Omental fat pad (tissue), 4 donors: Measurements from ENCODE around the gene C20orf141. TPM values are rescaled to one million over a fixed set of nuclear protein-coding genes. Genes with fewer than 3 reads are reported as not detected.

ENCODE experiments used
- ATAC-seq: fragments of 150-250 bp; one replicate; pipeline ENCODE4 v1.9.1; 2016; ENCODE audit warnings: mild to moderate bottlenecking, moderate library complexity; ENCODE audit not compliant: low FRiP score
- DNase-seq: peaks from one replicate; pipeline ENCODE4 v3.0.0-alpha.2; 2019; ENCODE audit warnings: low spot score
- total RNA-seq, 4 donors: library from RNA; depleted of rRNA; stranded (reverse); fragments of >200 nt; gene quantifications; one replicate each; pipeline ENCODE4 v1.1.0, GENCODE V29; 2016
- TF ChIP-seq, protein P1 (sequence below), 3 donors: fragments of 450-650 bp; IDR thresholded peaks; one replicate each; pipeline ENCODE4 v1.5.1; 2016 to 2017; ENCODE audit warnings: antibody characterized with exemption in 3 of 3, mild to moderate bottlenecking in 3 of 3, moderate library complexity in 2 of 3

The C20orf141 gene
- total RNA-seq, 4 donors from 2014 or later, result 1.2 to 1.4 TPM; not detected in 2

DNA sequence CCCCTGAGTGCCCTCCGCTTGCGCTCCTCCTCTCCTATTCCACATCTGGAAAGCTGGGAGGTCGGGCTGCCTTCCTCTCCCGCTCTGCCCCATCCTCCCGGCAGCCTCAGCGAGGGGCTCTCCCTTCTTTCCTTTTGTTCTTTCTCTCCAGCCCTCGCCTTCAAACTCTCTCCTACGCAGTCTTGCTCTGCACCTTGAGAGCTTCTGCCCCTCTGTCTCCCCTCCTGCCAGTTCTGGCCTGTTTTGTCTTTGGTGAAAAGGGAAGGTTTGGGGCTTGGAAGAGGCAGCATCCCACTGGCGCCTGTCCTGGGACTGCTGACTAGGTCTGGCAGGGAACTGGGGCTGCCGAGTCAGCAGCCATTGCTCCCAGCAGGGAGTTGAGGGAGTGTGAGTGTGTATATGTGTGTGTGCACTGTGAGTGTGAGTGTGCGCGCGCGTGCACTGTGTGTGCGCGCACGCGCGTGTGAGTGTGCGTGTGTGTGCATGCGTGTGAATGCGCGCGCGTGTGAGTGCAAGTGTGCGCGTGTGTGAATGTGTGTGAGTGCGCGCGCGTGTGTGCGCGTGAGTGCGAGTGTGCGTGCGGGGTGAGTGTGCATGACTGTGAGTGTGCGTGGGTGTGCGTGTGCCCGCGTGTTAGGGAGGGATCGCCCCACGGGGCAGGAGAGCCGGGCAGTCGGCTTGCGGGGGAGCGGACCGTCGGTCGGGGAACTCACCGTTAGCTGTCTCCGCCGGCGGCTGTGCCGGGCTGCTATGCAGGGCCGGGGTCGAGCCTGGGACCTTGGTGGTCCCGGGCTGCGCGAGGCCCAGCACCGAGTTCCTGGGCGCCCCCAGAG lies 14.9 kb upstream of the C20orf141 start:
- TF ChIP-seq, protein P1, sequence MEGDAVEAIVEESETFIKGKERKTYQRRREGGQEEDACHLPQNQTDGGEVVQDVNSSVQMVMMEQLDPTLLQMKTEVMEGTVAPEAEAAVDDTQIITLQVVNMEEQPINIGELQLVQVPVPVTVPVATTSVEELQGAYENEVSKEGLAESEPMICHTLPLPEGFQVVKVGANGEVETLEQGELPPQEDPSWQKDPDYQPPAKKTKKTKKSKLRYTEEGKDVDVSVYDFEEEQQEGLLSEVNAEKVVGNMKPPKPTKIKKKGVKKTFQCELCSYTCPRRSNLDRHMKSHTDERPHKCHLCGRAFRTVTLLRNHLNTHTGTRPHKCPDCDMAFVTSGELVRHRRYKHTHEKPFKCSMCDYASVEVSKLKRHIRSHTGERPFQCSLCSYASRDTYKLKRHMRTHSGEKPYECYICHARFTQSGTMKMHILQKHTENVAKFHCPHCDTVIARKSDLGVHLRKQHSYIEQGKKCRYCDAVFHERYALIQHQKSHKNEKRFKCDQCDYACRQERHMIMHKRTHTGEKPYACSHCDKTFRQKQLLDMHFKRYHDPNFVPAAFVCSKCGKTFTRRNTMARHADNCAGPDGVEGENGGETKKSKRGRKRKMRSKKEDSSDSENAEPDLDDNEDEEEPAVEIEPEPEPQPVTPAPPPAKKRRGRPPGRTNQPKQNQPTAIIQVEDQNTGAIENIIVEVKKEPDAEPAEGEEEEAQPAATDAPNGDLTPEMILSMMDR (IDR thresholded peaks at IDR 0.05), result no peak
- no peak for DNase-seq
- peak; percentile 57 for ATAC-seq

DNA sequence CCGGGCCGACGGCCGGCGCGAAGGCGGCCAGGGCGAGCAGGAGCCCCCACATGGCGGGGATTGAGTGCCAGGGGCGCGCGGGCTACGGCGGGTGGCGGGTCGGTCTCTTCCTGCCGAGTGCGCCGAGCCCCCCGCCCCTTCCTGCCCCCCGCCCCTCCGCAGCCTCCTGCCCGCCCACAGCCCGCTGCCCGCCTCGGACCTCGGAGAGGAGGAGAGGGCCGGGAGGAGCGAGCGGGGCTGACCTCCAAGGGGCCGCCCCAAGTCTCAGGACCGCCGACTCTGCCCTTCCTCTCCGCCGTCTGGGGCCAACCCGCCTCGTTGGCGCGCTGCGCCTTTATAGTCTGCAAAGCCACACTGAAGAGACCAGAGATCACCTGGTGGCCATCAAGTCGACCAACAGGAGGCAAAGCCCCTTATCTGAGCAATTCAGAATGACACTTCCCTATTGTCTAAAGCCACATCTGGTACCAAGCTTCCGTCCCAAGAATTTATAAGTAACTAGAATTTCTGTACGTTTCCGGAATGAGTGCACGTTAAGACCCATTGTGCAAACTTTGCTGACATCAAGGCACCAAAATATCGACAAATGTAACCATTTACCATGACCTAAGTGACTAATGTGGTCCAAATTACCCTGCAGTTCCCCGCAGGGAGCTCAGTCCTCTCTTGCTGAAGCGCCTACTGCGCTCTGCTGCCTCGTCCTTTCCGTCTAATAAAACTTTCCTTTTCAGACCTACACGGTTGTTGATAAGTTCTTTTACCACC lies 14.1 kb upstream of the C20orf141 start, which contains the start of gene CPXM1:
Gene CPXM1, minus strand, starts transcription at position 107 of the 765 bp plus-strand sequence. Its CDS starts 55 bp downstream, at position 52.
- TF ChIP-seq, protein P1 (IDR thresholded peaks at IDR 0.05), result no peak
- ATAC-seq (peak; percentile 53), DNase-seq (no peak)

DNA sequence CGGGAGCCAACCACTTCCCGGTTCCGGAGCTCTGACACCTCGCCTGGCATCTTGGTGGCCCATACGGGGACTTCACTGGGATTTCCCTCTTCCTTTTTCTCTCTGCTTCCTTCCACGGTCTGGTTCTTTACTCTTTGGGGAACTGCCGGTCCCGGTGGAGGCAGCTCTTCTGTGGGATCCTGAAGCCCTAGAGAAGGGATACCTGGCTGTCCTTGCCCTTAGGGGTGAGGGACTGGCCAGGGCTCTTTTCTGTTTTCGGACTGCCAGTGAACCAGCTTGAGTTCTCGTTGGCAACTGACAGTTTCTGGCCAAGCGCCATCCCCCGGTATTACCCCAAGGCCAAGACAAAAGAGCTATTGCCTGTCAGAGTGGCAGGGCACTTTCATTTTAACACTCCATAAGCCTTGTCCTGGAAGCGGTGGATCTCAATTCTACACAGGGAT lies 13.5 kb upstream of the C20orf141 start:
- DNase-seq (no peak), ATAC-seq (no peak)
- TF ChIP-seq, protein P1 (IDR thresholded peaks at IDR 0.05), result no peak

DNA sequence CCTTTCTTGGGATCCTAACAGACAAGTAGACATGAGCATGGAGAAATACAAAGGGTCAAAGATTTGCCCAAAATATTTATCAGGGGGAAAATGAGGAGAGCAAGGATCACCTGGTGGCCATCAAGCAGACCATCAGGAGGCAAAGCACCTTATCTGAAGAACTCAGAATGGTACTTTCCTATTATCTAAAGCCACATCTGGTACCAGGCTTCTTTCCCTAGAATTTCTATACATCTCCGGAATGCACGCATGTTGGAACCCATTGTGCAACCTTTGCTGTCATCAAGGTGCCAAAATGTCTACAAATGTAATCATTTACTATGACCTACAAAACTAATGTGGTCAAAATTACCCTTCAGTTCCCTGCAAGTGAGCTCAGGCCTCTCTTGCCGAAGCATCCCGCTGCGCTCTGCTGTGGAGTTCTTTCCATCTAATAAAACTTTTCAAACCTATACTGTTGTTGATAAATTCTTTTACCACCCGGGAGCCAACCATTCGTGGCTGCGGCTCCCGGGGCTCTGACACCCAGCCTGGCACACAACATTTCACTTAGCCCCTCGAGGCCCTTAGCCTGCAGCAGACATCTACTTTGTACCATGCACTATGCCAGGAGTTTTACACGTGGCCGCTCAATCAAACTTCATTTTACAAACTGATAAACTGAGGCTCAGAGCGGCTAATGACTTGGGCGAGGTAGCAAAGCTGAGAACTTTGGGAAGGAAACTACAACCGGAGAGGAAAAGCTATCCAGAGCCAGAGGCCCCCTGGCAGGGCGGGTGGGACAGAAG lies 10.6 kb upstream of the C20orf141 start:
- TF ChIP-seq, protein P1 (IDR thresholded peaks at IDR 0.05), result no peak
- DNase-seq, result no peak
- no peak for ATAC-seq

DNA sequence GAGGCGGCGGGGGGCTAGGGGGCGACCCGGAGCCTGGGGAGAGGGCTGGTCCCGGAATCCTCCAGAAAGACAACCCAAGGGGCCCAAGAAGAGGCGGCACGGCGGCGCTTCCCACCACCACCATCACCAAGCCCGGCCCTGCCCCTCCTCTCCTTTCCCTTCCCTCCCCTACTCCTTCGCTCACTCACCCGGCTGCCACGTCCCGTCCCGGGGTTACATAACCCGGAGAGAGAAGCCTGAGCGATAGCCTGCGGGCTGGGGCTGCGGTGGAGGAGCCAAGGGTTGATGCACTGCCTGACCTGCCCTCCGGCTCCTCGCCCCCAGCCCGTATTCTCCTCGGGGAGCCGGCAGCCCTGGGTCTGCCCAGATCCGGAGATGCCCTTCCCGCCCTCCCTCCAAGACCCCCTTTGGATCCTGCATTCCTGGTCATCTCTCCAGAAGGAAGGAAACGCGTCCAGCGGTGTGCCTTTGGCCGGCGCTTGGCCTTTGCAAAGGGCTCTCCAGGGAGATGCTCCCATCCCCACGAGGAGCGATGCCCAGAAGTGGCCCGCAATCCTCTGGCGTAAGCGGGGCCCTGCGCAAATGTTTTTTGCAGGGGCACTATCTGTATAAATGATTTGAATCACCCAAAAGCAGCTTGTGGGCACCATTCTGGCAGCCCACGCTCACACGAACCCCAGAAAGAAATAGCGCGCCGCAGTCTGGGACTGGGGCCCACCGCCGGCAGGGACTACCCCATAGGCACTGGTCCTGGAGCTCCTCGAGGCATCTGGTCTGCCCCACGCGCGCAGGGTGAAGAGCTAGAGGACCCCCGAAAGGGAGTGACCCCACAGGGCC lies 9.7 kb upstream of the C20orf141 start:
- ATAC-seq, result peak; percentile 69
- no peak for DNase-seq
- TF ChIP-seq, protein P1 (IDR thresholded peaks at IDR 0.05), result no peak
